B cell (primary cell): Measurements from ENCODE around the gene AFF1. TPM values are rescaled to one million over a fixed set of nuclear protein-coding genes. Genes with fewer than 3 reads are reported as not detected.

ENCODE experiments used
- ATAC-seq: fragments of 200-7000 bp; cut with Tn5 transposase; one replicate; pipeline ENCODE4 v1.10.0; 2021; ENCODE audit warnings: low read depth, mild to moderate bottlenecking, moderate number of reproducible peaks, moderate library complexity
- CTCF ChIA-PET: fragments of 350-600 bp; sonication (Branson Sonifier 250); formaldehyde crosslinking; loops from one replicate; lab custom pipeline; 2021; ENCODE audit warnings: antibody characterized with exemption, inconsistent platforms; lab: Charles Lee
- POLR2A ChIA-PET: fragments of 350-600 bp; sonication (Branson Sonifier 250); formaldehyde crosslinking; loops from one replicate; lab custom pipeline; 2021; ENCODE audit warnings: antibody characterized with exemption; lab: Charles Lee
- DNase-seq: peaks from one replicate; pipeline ENCODE4 v3.0.0; 2013
- H2AFZ ChIP-seq: 2 replicates; pipeline ENCODE4 v1.6.1; 2012; ENCODE audit warnings: mild to moderate bottlenecking, low read depth, low read length; ENCODE audit not compliant: insufficient read depth, poor library complexity, severe bottlenecking
- H3K27ac ChIP-seq, 2 donors: 1 replicate in 1 of 2; 2 replicates in 1 of 2; pipeline ENCODE4 v1.5.1; 2012 to 2013; ENCODE audit warnings: low read length in 2 of 2, mild to moderate bottlenecking in 2 of 2, moderate library complexity in 1 of 2
- H3K27me3 ChIP-seq, 4 experiments: fragments of 200-600 bp in 1 of 4; sonication (generic) in 1 of 4; replicated peaks in 1 of 4; 1 replicate in 2 of 4; 2 replicates in 2 of 4; pipeline versions ENCODE4 v1.6.1 to v1.7.0; 2013 to 2016; ENCODE audit warnings: low read length in 3 of 4, mild to moderate bottlenecking in 2 of 4, mixed read lengths in 1 of 4, moderate library complexity in 1 of 4; ENCODE audit not compliant: insufficient read depth in 4 of 4, control insufficient read depth in 3 of 4; ENCODE audit errors: control extremely low read depth in 1 of 4
- H3K36me3 ChIP-seq, 2 experiments: replicated peaks in 1 of 2; 1 replicate in 1 of 2; 2 replicates in 1 of 2; pipeline versions ENCODE4 v1.6.1 to v1.7.1; 2013; ENCODE audit warnings: low read length in 1 of 2; ENCODE audit not compliant: insufficient read depth in 2 of 2, control insufficient read depth in 1 of 2; ENCODE audit errors: control extremely low read depth in 1 of 2, extremely low read depth in 1 of 2
- H3K4me1 ChIP-seq, 2 donors: fragments of 200-600 bp in 1 of 2; sonication (generic) in 1 of 2; 1 replicate in 1 of 2; 2 replicates in 1 of 2; pipeline versions ENCODE4 v1.5.1 to v1.6.1; 2013 to 2017; ENCODE audit warnings: low read length in 2 of 2; ENCODE audit not compliant: control insufficient read depth in 2 of 2, insufficient read depth in 2 of 2
- H3K4me2 ChIP-seq: replicated peaks from 2 replicates; pipeline ENCODE3; 2012; ENCODE audit warnings: mild to moderate bottlenecking, low read depth, low read length; ENCODE audit not compliant: poor library complexity, severe bottlenecking
- H3K4me3 ChIP-seq, 5 experiments: fragments of 200-600 bp in 1 of 5; sonication (generic) in 1 of 5; 1 replicate in 3 of 5; 2 replicates in 2 of 5; pipeline versions ENCODE4 v1.5.1 to v1.7.0; 2011 to 2016; ENCODE audit warnings: low read length in 4 of 5, mild to moderate bottlenecking in 4 of 5, low read depth in 2 of 5, control low read depth in 1 of 5, moderate library complexity in 1 of 5; ENCODE audit not compliant: insufficient read depth in 1 of 5; ENCODE audit errors: control extremely low read depth in 1 of 5, extremely low read depth in 1 of 5
- H3K79me2 ChIP-seq: fragments of 200-600 bp; sonication (generic); one replicate; pipeline ENCODE4 v1.6.0; 2016; ENCODE audit warnings: low read length; ENCODE audit not compliant: control insufficient read depth, insufficient read depth
- H3K9ac ChIP-seq: fragments of 200-600 bp; sonication (generic); 2 replicates; pipeline ENCODE4 v1.6.1; 2017; ENCODE audit warnings: mild to moderate bottlenecking, low read length, moderate library complexity
- H3K9me3 ChIP-seq, 3 donors: one replicate each; pipeline versions ENCODE4 v1.6.1 to v1.7.1; 2013; ENCODE audit warnings: low read length in 2 of 3; ENCODE audit not compliant: control insufficient read depth in 2 of 3, insufficient read depth in 1 of 3; ENCODE audit errors: control extremely low read depth in 1 of 3
- H4K20me1 ChIP-seq: 2 replicates; pipeline ENCODE4 v1.6.0; 2012; ENCODE audit warnings: mild to moderate bottlenecking, low read length; ENCODE audit not compliant: insufficient read depth, control insufficient read depth, poor library complexity, severe bottlenecking
- H3K27ac Mint-ChIP-seq: one replicate; pipeline ENCODE4 v1.8.0; 2021; ENCODE audit warnings: mixed read lengths
- H3K27me3 Mint-ChIP-seq: one replicate; pipeline ENCODE4 v1.8.0; 2021; ENCODE audit warnings: mixed read lengths
- H3K4me1 Mint-ChIP-seq: one replicate; pipeline ENCODE4 v1.8.0; 2021; ENCODE audit warnings: mixed read lengths
- H3K4me3 Mint-ChIP-seq: one replicate; pipeline ENCODE4 v1.8.0; 2021; ENCODE audit warnings: mixed read lengths
- H3K9me3 Mint-ChIP-seq: one replicate; pipeline ENCODE4 v1.8.0; 2022; ENCODE audit warnings: mixed read lengths; ENCODE audit not compliant: insufficient read depth
- CTCF ChIP-seq: fragments of 200-600 bp; IDR thresholded peaks from one replicate; pipeline ENCODE4 v1.8.0; 2022; ENCODE audit warnings: antibody characterized with exemption, mild to moderate bottlenecking
- EZH2 ChIP-seq: IDR thresholded peaks from 2 replicates; pipeline ENCODE4 v1.6.1; 2012; ENCODE audit warnings: borderline replicate concordance, low read depth, mild to moderate bottlenecking, moderate library complexity, low read length; ENCODE audit not compliant: insufficient read depth, poor library complexity, severe bottlenecking
- WGBS: methylation state at CpG from one replicate; pipeline ENCODE4 v1.1.5; 2013; ENCODE audit warnings: missing lambda C conversion rate; ENCODE audit not compliant: insufficient coverage; 5-methylcytosine and 5-hydroxymethylcytosine counted together
- intact Hi-C: fragments of 100-400 bp; cut with micrococcal nuclease; formaldehyde crosslinking; loops from one replicate; pipeline ENCODE4 v1.10.0; 2022
- polyA plus RNA-seq: library from polyadenylated mRNA; depleted of rRNA; stranded (reverse); fragments of >200 nt; gene quantifications from 2 replicates; pipeline ENCODE4 v1.2.3, GENCODE V29; 2012
- total RNA-seq, 2 donors: library from RNA; stranded (reverse); fragments of 120-200 nt in 1 of 2; gene quantifications; 1 replicate in 1 of 2; 2 replicates in 1 of 2; pipeline versions ENCODE4 v1.2.3 to v1.2.4, GENCODE V29; 2013 to 2022

AFF1 gene
- total and polyA plus RNA-seq, 2 donors (not counting 1 experiment from before 2014, with no cell fraction given): 15.3 to 135 TPM

GRCh38 chr4:87089368-87089767 lies 154.6 kb downstream of the AFF1 start:
- intact Hi-C loops: no loop called here
- no peak overlapping the region for H3K27ac Mint-ChIP-seq

DNA sequence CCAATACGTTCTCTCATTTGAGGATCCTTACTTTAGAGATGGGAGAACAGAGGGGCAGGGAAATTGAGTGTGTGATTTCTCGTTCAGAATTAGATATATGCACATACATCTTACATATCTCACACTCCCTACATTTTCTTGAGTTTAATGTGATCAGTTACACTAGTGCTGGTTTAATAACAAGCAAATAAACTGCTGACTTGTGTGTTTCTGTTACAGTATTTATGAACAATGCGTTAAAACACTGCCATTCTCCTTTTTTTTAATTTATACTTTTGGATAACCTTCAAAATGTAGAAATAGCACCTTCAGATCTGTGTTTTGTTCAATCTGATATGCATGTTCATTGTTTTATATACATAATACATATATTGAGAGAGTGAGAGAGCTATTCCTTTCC lies 155.5 kb downstream of the AFF1 start:
- no peak overlapping the region for H3K27ac Mint-ChIP-seq

More at GRCh38 chr4:87089368-87089767, 154.6 kb downstream of the AFF1 start:
- H3K4me2 ChIP-seq: no peak overlapping the region
- DNase-seq (no peak), ATAC-seq (no peak)
- H3K79me2 ChIP-seq: peaks cover 32% of the 10 kb centered on the region
- Mint-ChIP-seq H3K4me3 (no peak overlapping the region), H3K9me3 (no peaks in the 10 kb centered on the region), H3K4me1 (peaks cover 29% of the 10 kb centered on the region), H3K27me3 (no peaks in the 10 kb centered on the region)
- H3K9ac ChIP-seq: no peak overlapping the region
- no peaks in the 10 kb centered on the region for H3K27me3 ChIP-seq
- no peaks in the 10 kb centered on the region for H3K9me3 ChIP-seq
- H2AFZ ChIP-seq: no peak overlapping the region
- POLR2A ChIA-PET: no interaction called here
- peaks cover 16 to 28% of the 10 kb centered on the region in 2 experiments for H3K36me3 ChIP-seq
- H3K4me3 ChIP-seq: no peak overlapping the region
- no peak overlapping the region for H3K27ac ChIP-seq
- TF ChIP-seq EZH2 (no peak), CTCF (no peak)
- WGBS: no CpG with 5 or more reads among the region's 3 CpGs
- peaks cover 33% of the 10 kb centered on the region for H4K20me1 ChIP-seq
- CTCF ChIA-PET: interaction anchor here (0.8 to 8.5 kb wide), 6 partner anchors 9 to 167 kb away, joined by 3 to 390 read pairs (median 4); partner anchors contain the start of gene AFF1
- H3K4me1 ChIP-seq: peaks cover 10 to 14% of the 10 kb centered on the region in 2 donors

More for the DNA sequence above, 155.5 kb downstream of the AFF1 start:
- Mint-ChIP-seq H3K4me1 (peaks cover 29% of the 10 kb centered on the region), H3K4me3 (no peak overlapping the region), H3K9me3 (no peaks in the 10 kb centered on the region), H3K27me3 (no peaks in the 10 kb centered on the region)
- Histone ChIP-seq H3K4me3 (no peak overlapping the region), H2AFZ (no peak overlapping the region), H3K27ac (no peak overlapping the region), H3K79me2 (peaks cover 39% of the 10 kb centered on the region), H4K20me1 (peaks cover 38% of the 10 kb centered on the region), H3K4me2 (no peak overlapping the region), H3K9me3 (no peaks in the 10 kb centered on the region), H3K27me3 (no peaks in the 10 kb centered on the region), H3K36me3 (peaks cover 18 to 27% of the 10 kb centered on the region in 2 experiments), H3K9ac (no peak overlapping the region), H3K4me1 (peaks cover 10 to 14% of the 10 kb centered on the region in 2 donors)
- TF ChIP-seq EZH2: no peak
- TF ChIP-seq CTCF: no peak
- intact Hi-C loops: loop anchor here (5.0 kb wide), 1 partner anchor 38 kb away; no protein-coding TSS in a partner anchor
- CTCF ChIA-PET: interaction anchor here (0.7 to 8.5 kb wide), 4 partner anchors 61 to 176 kb away, joined by 4 to 390 read pairs (median 50); partner anchors contain the start of gene AFF1
- ATAC-seq (no peak), DNase-seq (no peak)
- POLR2A ChIA-PET: no interaction called here
- no CpG with 5 or more reads among the region's 3 CpGs for WGBS
